Large intestine (tissue), 3 donors: ENCODE data around the gene KAZN. TPM values are rescaled to one million over a fixed set of nuclear protein-coding genes. Genes with fewer than 3 reads are reported as not detected.

Experiments
- DNase-seq, 2 donors: peaks; one replicate each; pipeline versions ENCODE4 v3.0.0 to v3.0.0-alpha.2; 2013
- H3K27ac ChIP-seq: one replicate; pipeline ENCODE4 v1.5.1; 2013; ENCODE audit warnings: low read length
- H3K27me3 ChIP-seq: 2 replicates; pipeline ENCODE4 v1.6.1; 2013; ENCODE audit warnings: low read length; ENCODE audit not compliant: control insufficient read depth, insufficient read depth
- H3K36me3 ChIP-seq: 2 replicates; pipeline ENCODE4 v1.6.1; 2013; ENCODE audit warnings: low read length; ENCODE audit not compliant: control insufficient read depth, insufficient read depth
- H3K4me1 ChIP-seq: one replicate; pipeline ENCODE4 v1.6.1; 2013; ENCODE audit warnings: low read length; ENCODE audit not compliant: control insufficient read depth, insufficient read depth
- H3K4me3 ChIP-seq: one replicate; pipeline ENCODE4 v1.5.1; 2013; ENCODE audit warnings: low read length
- H3K9me3 ChIP-seq: one replicate; pipeline ENCODE4 v1.6.1; 2013; ENCODE audit warnings: mild to moderate bottlenecking, low read depth, low read length, moderate library complexity; ENCODE audit not compliant: control insufficient read depth
- WGBS: methylation state at CpG from one replicate; pipeline ENCODE4 v1.1.5; 2013; ENCODE audit warnings: low lambda C conversion rate; ENCODE audit not compliant: insufficient coverage; 5-methylcytosine and 5-hydroxymethylcytosine counted together
- polyA plus RNA-seq: library from polyadenylated mRNA; unstranded; fragments of 120-200 nt; gene quantifications from one replicate; pipeline ENCODE4 v1.2.1, GENCODE V29; 2013

Gene KAZN
- polyA plus RNA-seq, 1 donor = 30.4 TPM

GRCh38 chr1:14611792-14612191, 13.3 kb downstream of the KAZN start:
- Histone ChIP-seq H3K4me1 (no peaks in the 10 kb centered on the region), H3K4me3 (no peak overlapping the region), H3K36me3 (no peaks in the 10 kb centered on the region), H3K27ac (no peak overlapping the region), H3K9me3 (no peaks in the 10 kb centered on the region), H3K27me3 (no peaks in the 10 kb centered on the region)
- no peak for DNase-seq
- WGBS = 100% methylated on average over 3 of the region's 3 CpGs

- DNase-seq = no peak
These were observed 13.8 kb downstream of the KAZN start for GRCh38 chr1:14612256-14612655.

DNA sequence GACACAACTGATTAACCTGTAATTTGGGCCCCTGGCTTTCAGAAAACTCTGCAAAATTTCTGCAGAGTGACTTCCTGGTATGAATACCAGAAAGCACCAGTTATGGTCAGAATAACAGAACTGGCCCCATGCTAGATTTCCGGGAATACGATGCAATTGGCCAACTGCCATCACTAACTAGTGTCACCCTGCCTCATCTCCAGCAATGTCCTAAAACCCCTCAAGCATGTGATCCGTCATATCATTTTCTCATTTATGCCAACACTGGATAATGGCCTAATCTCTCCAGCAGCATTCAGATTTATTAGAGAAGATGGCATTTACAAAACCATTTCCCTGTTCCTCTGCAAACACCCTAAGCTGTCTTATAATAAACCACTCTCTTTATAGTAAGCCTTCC, 15.4 kb downstream of the KAZN start:
- no peak overlapping the region for H3K4me3 ChIP-seq
- H3K4me1 ChIP-seq = no peaks in the 10 kb centered on the region
- no peaks in the 10 kb centered on the region for H3K27me3 ChIP-seq
- no peak for DNase-seq
- WGBS = 60% methylated on average over 1 of the region's 3 CpGs
- H3K36me3 ChIP-seq = no peaks in the 10 kb centered on the region
- H3K27ac ChIP-seq = no peak overlapping the region
- H3K9me3 ChIP-seq = no peaks in the 10 kb centered on the region

More at GRCh38 chr1:14612256-14612655, 13.8 kb downstream of the KAZN start:
- WGBS = no CpG with 5 or more reads among the region's 5 CpGs
- Histone ChIP-seq H3K4me1 (no peaks in the 10 kb centered on the region), H3K9me3 (no peaks in the 10 kb centered on the region), H3K4me3 (no peak overlapping the region), H3K27me3 (no peaks in the 10 kb centered on the region), H3K27ac (no peak overlapping the region), H3K36me3 (no peaks in the 10 kb centered on the region)

DNA sequence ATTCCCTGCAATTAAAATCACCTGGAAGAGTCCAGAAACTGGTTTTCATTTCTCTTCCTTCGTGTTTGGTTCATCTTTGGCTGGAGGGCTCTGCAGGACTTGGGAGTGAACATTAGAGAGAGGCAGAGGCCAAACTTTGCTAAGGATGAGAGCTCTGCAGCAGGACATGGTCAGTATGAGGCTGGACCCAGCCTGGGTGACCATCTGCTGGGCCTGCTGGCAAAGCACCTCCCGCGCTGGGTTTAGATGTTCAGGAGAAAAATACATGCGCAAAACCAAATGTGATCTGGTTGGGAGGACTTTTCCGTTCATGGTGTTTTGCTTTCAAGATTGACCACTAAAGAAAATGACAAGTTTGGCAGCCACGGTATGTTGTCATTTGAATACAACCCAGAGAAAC, 15.9 kb downstream of the KAZN start:
- no peak for DNase-seq
- 100% methylated on average over 1 of the region's 6 CpGs for WGBS
- Histone ChIP-seq H3K4me1 (no peaks in the 10 kb centered on the region), H3K27me3 (no peaks in the 10 kb centered on the region), H3K36me3 (no peaks in the 10 kb centered on the region), H3K27ac (no peak overlapping the region), H3K9me3 (no peaks in the 10 kb centered on the region), H3K4me3 (no peak overlapping the region)

GRCh38 chr1:14615549-14616218, 17.2 kb downstream of the KAZN start:
- no peak overlapping the region for H3K27ac ChIP-seq
- no peaks in the 10 kb centered on the region for H3K27me3 ChIP-seq
- H3K4me1 ChIP-seq = no peaks in the 10 kb centered on the region
- H3K4me3 ChIP-seq = no peak overlapping the region
- no CpG with 5 or more reads among the region's 12 CpGs for WGBS
- DNase-seq = no peak
- no peaks in the 10 kb centered on the region for H3K9me3 ChIP-seq
- H3K36me3 ChIP-seq = no peaks in the 10 kb centered on the region

DNA sequence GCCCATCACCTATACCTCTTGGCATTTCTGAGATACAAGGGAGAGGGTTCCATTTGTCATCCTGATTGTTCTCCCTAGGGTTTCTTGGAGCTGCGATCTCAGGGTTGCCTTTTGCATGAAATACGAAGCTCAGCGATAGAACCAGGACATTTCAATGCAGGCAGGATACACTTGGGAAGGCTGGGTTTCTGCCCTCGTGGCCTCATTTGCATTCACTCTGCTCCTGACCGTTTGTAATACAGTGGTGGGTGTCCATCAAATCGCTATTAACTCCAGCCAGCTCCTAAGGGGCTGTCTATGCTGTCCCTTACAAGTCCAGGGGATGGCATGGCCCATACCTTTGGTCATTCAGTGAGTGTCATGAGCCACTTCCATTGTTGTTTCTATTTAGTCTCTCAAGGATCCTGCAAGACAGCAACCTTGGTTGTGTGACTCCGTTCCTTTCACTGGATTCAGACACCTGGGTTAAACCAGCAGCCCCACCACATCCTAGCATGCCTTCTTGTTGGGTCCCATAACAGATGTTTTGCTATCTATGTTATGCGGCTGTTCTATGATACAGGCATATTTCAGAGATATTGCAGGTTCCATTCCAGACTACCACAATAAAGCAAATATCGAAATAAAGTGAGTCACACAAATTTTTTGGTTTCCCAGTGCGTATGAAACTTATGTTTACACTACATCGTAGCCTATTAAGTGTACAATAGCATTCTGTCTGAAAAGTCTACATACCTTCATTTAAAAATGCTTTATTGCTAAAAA, 18.3 kb downstream of the KAZN start:
- DNase-seq = no peak
- 83% methylated on average over 2 of the region's 11 CpGs for WGBS
- Histone ChIP-seq H3K4me3 (no peak overlapping the region), H3K36me3 (no peaks in the 10 kb centered on the region), H3K27ac (no peak overlapping the region), H3K27me3 (no peaks in the 10 kb centered on the region), H3K4me1 (no peaks in the 10 kb centered on the region), H3K9me3 (no peaks in the 10 kb centered on the region)

DNA sequence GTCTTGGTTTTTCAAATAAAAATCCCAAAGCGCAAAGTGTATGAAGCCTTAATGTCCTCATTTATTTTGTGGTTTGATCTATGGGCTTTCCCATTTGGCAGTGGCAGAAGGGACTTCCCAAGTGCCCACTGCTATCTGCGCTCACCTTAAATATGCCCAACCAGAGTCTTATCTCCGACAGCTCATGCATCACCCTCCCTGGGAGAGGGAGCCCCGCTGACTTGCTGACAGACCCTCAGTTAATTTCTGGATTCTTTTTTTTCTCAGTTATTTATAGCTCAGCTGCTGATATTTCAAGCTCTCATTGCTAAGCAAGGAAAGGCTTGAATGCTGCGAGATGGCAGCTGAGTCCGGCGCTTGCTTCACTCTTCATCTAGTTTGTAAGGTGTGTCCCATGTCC, 19.3 kb downstream of the KAZN start:
- Histone ChIP-seq H3K27me3 (no peaks in the 10 kb centered on the region), H3K4me1 (no peaks in the 10 kb centered on the region), H3K9me3 (no peaks in the 10 kb centered on the region), H3K27ac (no peak overlapping the region), H3K4me3 (no peak overlapping the region), H3K36me3 (no peaks in the 10 kb centered on the region)
- no peak for DNase-seq
- no CpG with 5 or more reads among the region's 7 CpGs for WGBS

- Histone ChIP-seq H3K4me1 (no peaks in the 10 kb centered on the region), H3K27me3 (no peaks in the 10 kb centered on the region), H3K4me3 (no peak overlapping the region), H3K9me3 (no peaks in the 10 kb centered on the region), H3K27ac (no peak overlapping the region), H3K36me3 (no peaks in the 10 kb centered on the region)
- no peak for DNase-seq
These were observed 22.5 kb downstream of the KAZN start for GRCh38 chr1:14620941-14621340.

DNA sequence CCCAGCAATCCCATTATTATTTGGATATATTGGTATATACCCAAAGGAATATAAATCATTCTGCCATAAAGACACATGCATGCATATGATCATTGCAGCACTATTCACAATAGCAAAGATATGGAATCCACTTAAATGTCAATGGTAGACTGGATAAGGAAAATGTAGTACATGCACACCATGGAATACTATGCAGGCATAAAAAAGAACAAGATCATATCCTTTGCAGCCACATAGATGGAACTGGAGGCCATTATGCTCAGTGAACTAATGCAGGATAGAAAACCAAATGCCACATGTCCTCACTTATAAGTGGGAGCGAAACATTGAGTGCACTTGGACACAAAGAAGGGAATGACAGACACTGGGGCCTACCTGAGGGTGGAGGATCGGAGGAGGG, 24.6 kb downstream of the KAZN start:
- no peak overlapping the region for H3K27ac ChIP-seq
- H3K4me1 ChIP-seq = peaks cover 3% of the 10 kb centered on the region
- no peaks in the 10 kb centered on the region for H3K9me3 ChIP-seq
- no CpG with 5 or more reads among the region's 2 CpGs for WGBS
- H3K36me3 ChIP-seq = no peaks in the 10 kb centered on the region
- no peak for DNase-seq
- no peaks in the 10 kb centered on the region for H3K27me3 ChIP-seq
- H3K4me3 ChIP-seq = no peak overlapping the region

GRCh38 chr1:14624941-14625340, 26.5 kb downstream of the KAZN start:
- H3K4me3 ChIP-seq = no peak overlapping the region
- no peaks in the 10 kb centered on the region for H3K9me3 ChIP-seq
- no CpG with 5 or more reads among the region's 7 CpGs for WGBS
- H3K4me1 ChIP-seq = peaks cover 3% of the 10 kb centered on the region
- no peak overlapping the region for H3K27ac ChIP-seq
- DNase-seq = no peak
- H3K27me3 ChIP-seq = no peaks in the 10 kb centered on the region
- H3K36me3 ChIP-seq = no peaks in the 10 kb centered on the region

- peaks cover 3% of the 10 kb centered on the region for H3K4me1 ChIP-seq
- no peaks in the 10 kb centered on the region for H3K9me3 ChIP-seq
- H3K4me3 ChIP-seq = no peak overlapping the region
- DNase-seq = no peak
- WGBS = 100% methylated on average over 1 of the region's 11 CpGs
- no peaks in the 10 kb centered on the region for H3K36me3 ChIP-seq
- H3K27me3 ChIP-seq = no peaks in the 10 kb centered on the region
- H3K27ac ChIP-seq = no peak overlapping the region
These were observed 27.1 kb downstream of the KAZN start for GRCh38 chr1:14625572-14625971.
